Vagina (tissue), 2 donors: ENCODE measurements around the gene ALOX12B. TPM values are rescaled to one million over a fixed set of nuclear protein-coding genes. Genes with fewer than 3 reads are reported as not detected.
A peak's percentile ranks its signal among the peaks of the same experiment; 100 is the strongest.

ENCODE experiments used
- DNase-seq, 2 donors: peaks; one replicate each; pipeline ENCODE4 v3.0.0-alpha.2; 2017; ENCODE audit errors: extremely low spot score in 2 of 2
- H3K27ac ChIP-seq: fragments of 200-600 bp; sonication (generic); one replicate; pipeline ENCODE4 v1.5.1; 2019
- H3K27me3 ChIP-seq: fragments of 200-600 bp; sonication (generic); one replicate; pipeline ENCODE4 v1.5.1; 2019
- H3K36me3 ChIP-seq, 2 donors: fragments of 200-600 bp; sonication (generic); one replicate each; pipeline ENCODE4 v1.5.1; 2017 to 2019
- H3K4me1 ChIP-seq: fragments of 200-600 bp; sonication (generic); one replicate; pipeline ENCODE4 v1.5.1; 2019
- H3K4me3 ChIP-seq, 2 donors: fragments of 200-600 bp; sonication (generic); 1 replicate in 1 of 2; 2 replicates in 1 of 2; pipeline ENCODE4 v1.5.1; 2016 to 2019
- H3K9me3 ChIP-seq: fragments of 200-600 bp; sonication (generic); one replicate; pipeline ENCODE4 v1.5.1; 2019
- CTCF ChIP-seq, 3 experiments: fragments of 450-650 bp in 2 of 3; fragments of 200-600 bp in 1 of 3; sonication (generic) in 1 of 3; IDR thresholded peaks; one replicate each; pipeline ENCODE4 v1.5.1; 2017 to 2019; ENCODE audit warnings: antibody characterized with exemption in 3 of 3, mild to moderate bottlenecking in 2 of 3, moderate library complexity in 2 of 3
- POLR2A ChIP-seq, 2 donors: fragments of 450-650 bp; IDR thresholded peaks; one replicate each; pipeline ENCODE4 v1.6.1; 2017; ENCODE audit warnings: antibody characterized with exemption in 2 of 2, mild to moderate bottlenecking in 2 of 2, moderate library complexity in 2 of 2
- POLR2AphosphoS5 ChIP-seq, 2 donors: sonication (generic); formaldehyde crosslinking; IDR thresholded peaks; one replicate each; pipeline ENCODE4 v1.9.0; 2017; ENCODE audit warnings: antibody characterized with exemption in 2 of 2, mild to moderate bottlenecking in 2 of 2, low read depth in 1 of 2; ENCODE audit not compliant: insufficient read depth in 1 of 2
- intact Hi-C: fragments of 100-400 bp; cut with DNase I; formaldehyde crosslinking; loops from one replicate; pipeline ENCODE4 v1.15.1; 2023
- total RNA-seq: library from RNA; depleted of rRNA; stranded (reverse); fragments of >200 nt; gene quantifications from one replicate; pipeline ENCODE4 v1.2.3, GENCODE V29; 2016

Gene ALOX12B
- total RNA-seq, 1 donor from 2014 or later = 15.0 TPM

GRCh38 chr17:8047769-8048110, 39.8 kb downstream of the ALOX12B start:
- no peak overlapping the region for H3K4me3 ChIP-seq
- H3K27me3 ChIP-seq = no peaks in the 10 kb centered on the region
- TF ChIP-seq POLR2A (IDR thresholded peaks at IDR 0.05) = no peak
- TF ChIP-seq POLR2AphosphoS5 (IDR thresholded peaks at IDR 0.05; ENCODE audit: insufficient read depth in 1 of 2, low read depth in 1 of 2) = no peak
- no peak for TF ChIP-seq CTCF (IDR thresholded peaks at IDR 0.05)
- H3K4me1 ChIP-seq = no peaks in the 10 kb centered on the region
- intact Hi-C loops = no loop called here
- no peak overlapping the region for H3K27ac ChIP-seq
- no peak for DNase-seq
- H3K36me3 ChIP-seq = no peaks in the 10 kb centered on the region
- H3K9me3 ChIP-seq = no peaks in the 10 kb centered on the region

GRCh38 chr17:8046929-8047768, 40.4 kb downstream of the ALOX12B start:
- no peak overlapping the region for H3K4me3 ChIP-seq
- H3K36me3 ChIP-seq = no peaks in the 10 kb centered on the region
- intact Hi-C loops = no loop called here
- H3K4me1 ChIP-seq = no peaks in the 10 kb centered on the region
- TF ChIP-seq POLR2AphosphoS5 (IDR thresholded peaks at IDR 0.05; ENCODE audit: insufficient read depth in 1 of 2, low read depth in 1 of 2) (no peak), POLR2A (IDR thresholded peaks at IDR 0.05) (no peak), CTCF (IDR thresholded peaks at IDR 0.05) (no peak)
- H3K9me3 ChIP-seq = no peaks in the 10 kb centered on the region
- no peaks in the 10 kb centered on the region for H3K27me3 ChIP-seq
- H3K27ac ChIP-seq = no peak overlapping the region
- DNase-seq = peak in 1 of 2 donors; percentile 54

- Histone ChIP-seq H3K4me1 (no peaks in the 10 kb centered on the region), H3K36me3 (no peaks in the 10 kb centered on the region), H3K27me3 (no peaks in the 10 kb centered on the region), H3K9me3 (no peaks in the 10 kb centered on the region), H3K27ac (no peak overlapping the region), H3K4me3 (no peak overlapping the region)
- intact Hi-C loops = no loop called here
- no peak for DNase-seq
- TF ChIP-seq CTCF (IDR thresholded peaks at IDR 0.05) (no peak), POLR2A (IDR thresholded peaks at IDR 0.05) (no peak), POLR2AphosphoS5 (IDR thresholded peaks at IDR 0.05; ENCODE audit: insufficient read depth in 1 of 2, low read depth in 1 of 2) (no peak)
Observed at GRCh38 chr17:8046306-8046928, 41.1 kb downstream of the ALOX12B start.

- Histone ChIP-seq H3K36me3 (no peaks in the 10 kb centered on the region), H3K9me3 (no peaks in the 10 kb centered on the region), H3K27ac (no peak overlapping the region), H3K4me3 (no peak overlapping the region), H3K27me3 (no peaks in the 10 kb centered on the region), H3K4me1 (peaks cover 10% of the 10 kb centered on the region)
- peak in 1 of 2 donors; percentile 69 for DNase-seq
- intact Hi-C loops = no loop called here
- TF ChIP-seq POLR2A (IDR thresholded peaks at IDR 0.05) (no peak), CTCF (IDR thresholded peaks at IDR 0.05) (no peak)
Observed at GRCh38 chr17:8044819-8045810, 42.4 kb downstream of the ALOX12B start.
